Right atrium auricular region (tissue), 2 donors: Measurements from ENCODE around the gene DLG2. TPM values are rescaled to one million over a fixed set of nuclear protein-coding genes. Genes with fewer than 3 reads are reported as not detected.
"Not testable (repeated sequence)": the region's sequence is repeated elsewhere in the genome, so short reads cannot be mapped to it uniquely, and the experiment has no call there.

ENCODE experiments used
- DNase-seq: peaks from one replicate; pipeline ENCODE4 v3.0.0-alpha.2; 2019; ENCODE audit warnings: low spot score
- H3K27ac ChIP-seq, 2 donors: fragments of 200-600 bp; sonication (generic); 1 replicate in 1 of 2; 2 replicates in 1 of 2; pipeline ENCODE4 v1.5.1; 2016 to 2019
- H3K27me3 ChIP-seq, 2 donors: fragments of 200-600 bp; sonication (generic); one replicate each; pipeline versions ENCODE4 v1.5.1 to v1.6.0; 2017 to 2019
- H3K36me3 ChIP-seq: fragments of 200-600 bp; sonication (generic); one replicate; pipeline ENCODE4 v1.5.1; 2016
- H3K4me1 ChIP-seq, 2 donors: fragments of 200-600 bp; sonication (generic); one replicate each; pipeline versions ENCODE4 v1.5.1 to v1.6.0; 2017 to 2019
- H3K4me3 ChIP-seq, 2 donors: fragments of 200-600 bp; sonication (generic); 1 replicate in 1 of 2; 2 replicates in 1 of 2; pipeline ENCODE4 v1.5.1; 2017 to 2019; ENCODE audit warnings: mild to moderate bottlenecking in 1 of 2, moderate library complexity in 1 of 2
- H3K9me3 ChIP-seq, 2 donors: fragments of 200-600 bp; sonication (generic); one replicate each; pipeline ENCODE4 v1.5.1; 2019
- CTCF ChIP-seq, 2 donors: fragments of 200-600 bp; sonication (generic); IDR thresholded peaks; one replicate each; pipeline ENCODE4 v1.5.1; 2019; ENCODE audit warnings: antibody characterized with exemption in 2 of 2
- total RNA-seq, 2 donors: library from RNA; depleted of rRNA; stranded (reverse); fragments of >200 nt; gene quantifications; one replicate each; pipeline ENCODE4 v1.1.0, GENCODE V29; 2016

DLG2 gene
- total RNA-seq, 2 donors from 2014 or later, result 6.6 to 6.7 TPM

DNA sequence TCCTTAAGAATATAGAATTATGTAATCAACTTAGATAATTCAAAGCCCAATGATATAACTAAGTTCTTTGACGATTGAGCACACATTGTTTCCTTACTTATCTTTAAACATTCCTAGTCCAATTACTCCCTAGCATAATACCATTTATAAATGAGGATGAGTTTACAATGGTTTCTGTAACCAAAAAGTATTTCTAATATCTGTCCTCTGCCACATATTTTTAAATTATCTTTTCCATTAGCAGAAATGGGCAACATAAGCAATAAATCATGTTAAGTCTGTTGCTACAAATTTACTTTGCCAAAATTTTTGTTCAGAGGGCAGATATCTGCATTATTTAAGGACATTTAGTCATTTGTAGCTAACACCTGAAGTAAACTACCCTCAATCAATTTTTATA, 31.0 kb upstream of the DLG2 start:
- no peak for TF ChIP-seq CTCF (IDR thresholded peaks at IDR 0.05)
- H3K27me3 ChIP-seq, result no peaks in the 10 kb centered on the region
- H3K36me3 ChIP-seq, result peaks cover 49% of the 10 kb centered on the region
- no peak for DNase-seq
- no peaks in the 10 kb centered on the region for H3K9me3 ChIP-seq
- H3K4me3 ChIP-seq, result no peak overlapping the region
- H3K4me1 ChIP-seq, result peaks cover 0 to 58% of the 10 kb centered on the region in 2 donors
- peak overlapping the region in 1 of 2 donors; percentile 1 for H3K27ac ChIP-seq

GRCh38 chr11:85656777-85657176, 29.6 kb upstream of the DLG2 start:
- Histone ChIP-seq H3K36me3 (peaks cover 49% of the 10 kb centered on the region), H3K27me3 (no peaks in the 10 kb centered on the region), H3K4me1 (peaks cover 0 to 44% of the 10 kb centered on the region in 2 donors), H3K27ac (no peak overlapping the region), H3K4me3 (no peak overlapping the region), H3K9me3 (no peaks in the 10 kb centered on the region)
- no peak for DNase-seq
- TF ChIP-seq CTCF (IDR thresholded peaks at IDR 0.05), result no peak

DNA sequence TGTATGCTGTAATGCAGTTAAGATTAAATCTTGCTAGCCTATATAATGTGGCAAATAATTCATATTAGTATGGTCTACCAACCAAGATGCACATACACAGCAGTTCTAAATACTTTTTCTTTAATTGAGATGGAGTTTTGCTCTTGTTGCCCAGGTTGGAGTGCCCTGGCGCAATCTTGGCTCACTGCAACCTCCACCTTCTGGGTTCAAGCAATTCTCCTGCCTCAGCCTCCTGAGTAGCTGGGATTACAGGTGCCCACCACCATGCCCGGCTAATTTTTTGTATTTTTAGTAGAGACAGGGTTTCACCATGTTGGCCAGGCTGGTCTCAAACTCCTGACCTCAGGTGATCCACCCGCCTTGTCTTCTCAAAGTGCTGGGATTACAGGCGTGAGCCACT, 27.2 kb upstream of the DLG2 start:
- Histone ChIP-seq H3K4me1 (peaks cover 0 to 19% of the 10 kb centered on the region in 2 donors), H3K36me3 (peaks cover 40% of the 10 kb centered on the region)
- H3K27ac ChIP-seq, result not testable (repeated sequence)

DNA sequence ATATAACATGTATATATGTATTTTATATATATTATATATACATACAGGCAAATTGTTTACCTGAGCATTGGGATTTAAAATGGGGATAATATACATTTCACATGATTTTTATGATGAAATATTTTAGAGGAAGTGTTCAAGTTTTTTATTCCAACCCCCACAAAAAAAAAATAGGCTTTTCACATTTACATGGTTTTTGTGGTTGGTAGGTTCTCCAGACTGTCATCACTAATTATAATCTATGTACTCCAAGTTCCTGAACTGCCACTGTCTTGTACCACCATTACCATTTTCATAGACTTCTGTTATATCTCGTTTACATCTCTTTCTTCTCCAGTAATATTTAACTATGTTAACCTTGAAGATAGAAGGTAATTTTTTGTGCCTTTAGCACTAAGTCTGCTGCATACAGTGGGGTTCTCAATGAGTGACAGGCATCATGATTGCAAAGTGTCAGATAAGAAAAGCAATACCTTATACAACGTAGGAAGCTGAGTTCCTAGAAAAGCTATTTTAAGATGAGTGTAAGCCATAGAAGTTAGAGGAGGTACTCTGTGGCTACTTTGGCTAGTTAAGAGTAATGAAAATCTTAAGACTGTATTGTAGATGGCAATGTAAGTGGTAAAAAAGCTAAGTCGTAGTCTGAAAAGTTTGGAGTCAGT, 25.8 kb upstream of the DLG2 start:
- DNase-seq, result no peak
- H3K36me3 ChIP-seq, result peaks cover 27% of the 10 kb centered on the region
- H3K27me3 ChIP-seq, result no peaks in the 10 kb centered on the region
- TF ChIP-seq CTCF (IDR thresholded peaks at IDR 0.05), result no peak
- H3K27ac ChIP-seq, result no peak overlapping the region
- H3K9me3 ChIP-seq, result no peaks in the 10 kb centered on the region
- H3K4me1 ChIP-seq, result peaks cover 0 to 17% of the 10 kb centered on the region in 2 donors
- H3K4me3 ChIP-seq, result no peak overlapping the region

More for the DNA sequence above, 27.2 kb upstream of the DLG2 start:
- H3K27me3 ChIP-seq, DNase-seq, H3K9me3 ChIP-seq, H3K4me3 ChIP-seq: not testable (repeated sequence)

DNA sequence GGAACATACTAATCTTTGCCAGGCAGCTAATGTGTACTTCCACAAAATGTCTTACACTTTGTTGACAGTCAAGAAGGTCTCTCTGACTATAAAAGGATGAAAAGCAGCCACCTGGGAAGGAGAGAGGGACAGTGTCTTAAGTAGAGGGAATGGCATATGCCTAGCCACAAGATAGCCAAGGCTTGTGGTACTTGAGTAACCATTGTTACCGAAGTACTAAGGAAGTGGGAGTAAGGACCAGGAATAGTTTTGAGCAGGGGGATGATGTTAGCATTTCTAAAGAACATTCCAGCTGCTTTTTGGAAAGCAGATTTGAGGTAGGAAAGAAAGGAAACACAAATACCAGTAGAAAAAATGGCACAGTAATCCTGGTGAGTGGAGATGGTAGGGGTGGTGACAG, 24.0 kb upstream of the DLG2 start:
- no peak overlapping the region for H3K27ac ChIP-seq
- peaks cover 16% of the 10 kb centered on the region for H3K36me3 ChIP-seq
- H3K9me3 ChIP-seq, result no peaks in the 10 kb centered on the region
- no peak for DNase-seq
- no peaks in the 10 kb centered on the region for H3K27me3 ChIP-seq
- H3K4me3 ChIP-seq, result no peak overlapping the region
- no peak for TF ChIP-seq CTCF (IDR thresholded peaks at IDR 0.05)
- peaks cover 0 to 17% of the 10 kb centered on the region in 2 donors for H3K4me1 ChIP-seq

GRCh38 chr11:85647604-85648299, 20.6 kb upstream of the DLG2 start, which contains the start of gene TMEM126A:
TSS of gene TMEM126A (plus strand) at chr11:85647967. CDS start at chr11:85650256, 2,289 bp downstream.
- H3K27ac ChIP-seq, result peak within 1 kb of the TSS; percentile 73 to 83
- peak; percentile 88 for DNase-seq
- H3K9me3 ChIP-seq, result no peaks in the 10 kb centered on the region
- peak within 1 kb of the TSS; percentile 63 to 66 for H3K4me3 ChIP-seq
- TF ChIP-seq CTCF (IDR thresholded peaks at IDR 0.05), result no peak
- no peaks in the 10 kb centered on the region for H3K27me3 ChIP-seq
- peaks cover 0 to 22% of the 10 kb centered on the region in 2 donors for H3K4me1 ChIP-seq
- no peaks in the 10 kb centered on the region for H3K36me3 ChIP-seq
